ENCODE data around the gene CCDC27. TPM values are rescaled to one million over a fixed set of nuclear protein-coding genes. Genes with fewer than 3 reads are reported as not detected.

Gene CCDC27
- total RNA-seq, 4 donors from 2014 or later = not detected

DNA sequence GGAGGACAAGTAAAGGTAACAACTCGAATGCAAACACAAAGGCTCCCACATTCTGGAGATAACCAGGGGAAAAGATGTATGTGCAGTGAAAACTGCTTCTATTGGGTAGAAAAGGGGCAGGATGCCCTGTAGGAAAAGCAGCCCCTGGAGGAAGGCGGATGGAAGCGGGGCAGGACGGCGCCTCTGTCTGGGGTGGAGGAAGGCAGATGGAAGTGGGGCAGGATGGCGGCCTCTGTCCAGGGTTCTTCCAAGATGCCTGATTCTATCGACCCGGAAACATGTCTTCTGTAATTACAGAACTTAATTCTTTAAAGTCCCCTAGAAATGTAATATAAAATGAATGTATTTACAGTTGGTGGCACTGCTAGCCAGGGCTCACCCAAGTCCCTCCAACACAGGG lies 68.1 kb downstream of the CCDC27 start:
- Histone ChIP-seq H3K27me3 (no peaks in the 10 kb centered on the region), H3K4me1 (no peaks in the 10 kb centered on the region), H3K9me3 (no peaks in the 10 kb centered on the region), H3K4me3 (no peak overlapping the region), H3K27ac (no peak overlapping the region), H3K36me3 (peaks cover 0 to 57% (median 0%) of the 10 kb centered on the region in 3 donors)
- TF ChIP-seq, protein P1, sequence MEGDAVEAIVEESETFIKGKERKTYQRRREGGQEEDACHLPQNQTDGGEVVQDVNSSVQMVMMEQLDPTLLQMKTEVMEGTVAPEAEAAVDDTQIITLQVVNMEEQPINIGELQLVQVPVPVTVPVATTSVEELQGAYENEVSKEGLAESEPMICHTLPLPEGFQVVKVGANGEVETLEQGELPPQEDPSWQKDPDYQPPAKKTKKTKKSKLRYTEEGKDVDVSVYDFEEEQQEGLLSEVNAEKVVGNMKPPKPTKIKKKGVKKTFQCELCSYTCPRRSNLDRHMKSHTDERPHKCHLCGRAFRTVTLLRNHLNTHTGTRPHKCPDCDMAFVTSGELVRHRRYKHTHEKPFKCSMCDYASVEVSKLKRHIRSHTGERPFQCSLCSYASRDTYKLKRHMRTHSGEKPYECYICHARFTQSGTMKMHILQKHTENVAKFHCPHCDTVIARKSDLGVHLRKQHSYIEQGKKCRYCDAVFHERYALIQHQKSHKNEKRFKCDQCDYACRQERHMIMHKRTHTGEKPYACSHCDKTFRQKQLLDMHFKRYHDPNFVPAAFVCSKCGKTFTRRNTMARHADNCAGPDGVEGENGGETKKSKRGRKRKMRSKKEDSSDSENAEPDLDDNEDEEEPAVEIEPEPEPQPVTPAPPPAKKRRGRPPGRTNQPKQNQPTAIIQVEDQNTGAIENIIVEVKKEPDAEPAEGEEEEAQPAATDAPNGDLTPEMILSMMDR (IDR thresholded peaks at IDR 0.05) = no peak
- TF ChIP-seq POLR2A (IDR thresholded peaks at IDR 0.05) = no peak
- no peak for DNase-seq

DNA sequence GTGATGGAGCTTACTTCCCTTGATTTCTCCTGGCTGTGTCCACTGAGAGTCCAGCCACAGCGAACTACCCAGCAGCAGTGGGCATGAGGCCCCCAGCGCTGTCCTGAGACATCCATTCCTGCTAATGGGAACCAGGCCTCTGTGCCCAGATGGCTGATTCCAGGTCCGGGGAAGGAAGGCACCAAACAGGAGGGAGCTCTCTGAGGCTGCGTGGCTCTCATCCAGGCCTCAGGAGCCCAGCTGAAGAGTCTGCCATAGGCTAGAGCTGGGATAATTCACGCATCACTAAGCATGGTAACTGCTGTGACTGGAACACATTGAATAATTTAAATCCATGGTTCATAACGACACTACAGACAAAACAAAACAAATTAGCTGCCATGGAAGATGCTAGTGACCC lies 68.8 kb downstream of the CCDC27 start:
- Histone ChIP-seq H3K27ac (no peak overlapping the region), H3K4me1 (no peaks in the 10 kb centered on the region), H3K9me3 (no peaks in the 10 kb centered on the region), H3K36me3 (peaks cover 0 to 59% (median 0%) of the 10 kb centered on the region in 3 donors), H3K27me3 (no peaks in the 10 kb centered on the region), H3K4me3 (no peak overlapping the region)
- DNase-seq = no peak
- TF ChIP-seq, protein P1 (IDR thresholded peaks at IDR 0.05) = no peak
- no peak for TF ChIP-seq POLR2A (IDR thresholded peaks at IDR 0.05)

Small RNA genes lying within 50 kb of the gene (small RNA-seq; reads per million reads assigned to genes)
- gene RF02197 (0 reads per million in 2 donors), gene RN7SL574P (0 reads per million in 2 donors)

Other genes starting within 250 kb of the CCDC27 start
- gene MEGF6, start 140.9 kb upstream of the CCDC27 start, total RNA-seq = 10 to 100 TPM in 2 of 4 donors, 1 to 10 TPM in 2; 2.5 to 61.1 (median 11.1) TPM
- gene TPRG1L, start 127.4 kb upstream of the CCDC27 start, total RNA-seq = 10 to 100 TPM; 16.5 to 93.9 (median 71.3) TPM
- 10 to 100 TPM; 34.3 to 71.1 (median 49.4) TPM for gene WRAP73, start 102.3 kb upstream of the CCDC27 start, total RNA-seq
- gene TP73, start 99.9 kb upstream of the CCDC27 start, total RNA-seq = under 1 TPM in 1 of 4 donors, not detected in 3; 0.38 TPM
- not detected for gene SMIM1, start 20.3 kb downstream of the CCDC27 start, total RNA-seq
- 10 to 100 TPM; 31.3 to 99.0 (median 40.8) TPM for gene LRRC47, start 44.0 kb downstream of the CCDC27 start, total RNA-seq
- 10 to 100 TPM; 42.9 to 64.5 (median 54.7) TPM for gene CEP104, start 104.8 kb downstream of the CCDC27 start, total RNA-seq
- gene DFFB, start 105.0 kb downstream of the CCDC27 start, total RNA-seq = 10 to 100 TPM in 3 of 4 donors, 1 to 10 TPM in 1; 6.8 to 22.8 (median 13.7) TPM
- 10 to 100 TPM; 20.1 to 37.1 (median 31.4) TPM for gene C1orf174, start 147.8 kb downstream of the CCDC27 start, total RNA-seq

Data from Peyer's patch (tissue), 4 donors.